ENCODE measurements around the gene ESRRB.

ESRRB gene

GRCh38 chr14:76395161-76395560 is 19.2 kb downstream of the ESRRB start:
- Histone ChIP-seq H3K27ac (no peak overlapping the region), H3K36me3 (no peaks in the 10 kb centered on the region)

GRCh38 chr14:76396714-76397187 is 20.8 kb downstream of the ESRRB start:
- no peak for DNase-seq
- H3K27me3 ChIP-seq (ENCODE audit: insufficient read depth, low read depth, severe bottlenecking) = no peaks in the 10 kb centered on the region

More at GRCh38 chr14:76395161-76395560, 19.2 kb downstream of the ESRRB start:
- no peak for TF ChIP-seq CTCF (IDR thresholded peaks at IDR 0.05; ENCODE audit: low read depth, low read length)
- H3K9me3 ChIP-seq (ENCODE audit: severe bottlenecking) = no peaks in the 10 kb centered on the region
- H3K27me3 ChIP-seq (ENCODE audit: insufficient read depth, low read depth, severe bottlenecking) = no peaks in the 10 kb centered on the region
- H3K4me3 ChIP-seq (ENCODE audit: low read depth, low read length) = no peak overlapping the region
- DNase-seq = no peak

GRCh38 chr14:76405627-76406026 is 29.7 kb downstream of the ESRRB start:
- Histone ChIP-seq H3K27me3 (ENCODE audit: insufficient read depth, low read depth, severe bottlenecking) (no peaks in the 10 kb centered on the region), H3K36me3 (no peaks in the 10 kb centered on the region), H3K9me3 (ENCODE audit: severe bottlenecking) (no peaks in the 10 kb centered on the region), H3K4me3 (ENCODE audit: low read depth, low read length) (no peak overlapping the region), H3K27ac (no peak overlapping the region)
- no peak for DNase-seq
- TF ChIP-seq CTCF (IDR thresholded peaks at IDR 0.05; ENCODE audit: low read depth, low read length) = no peak

More at GRCh38 chr14:76396714-76397187, 20.8 kb downstream of the ESRRB start:
- TF ChIP-seq CTCF (IDR thresholded peaks at IDR 0.05; ENCODE audit: low read depth, low read length) = no peak
- Histone ChIP-seq H3K36me3 (no peaks in the 10 kb centered on the region), H3K27ac (no peak overlapping the region), H3K4me3 (ENCODE audit: low read depth, low read length) (no peak overlapping the region), H3K9me3 (ENCODE audit: severe bottlenecking) (no peaks in the 10 kb centered on the region)

GRCh38 chr14:76407449-76408150 is 31.7 kb downstream of the ESRRB start:
- Histone ChIP-seq H3K4me3 (ENCODE audit: low read depth, low read length) (no peak overlapping the region), H3K36me3 (no peaks in the 10 kb centered on the region), H3K27me3 (ENCODE audit: insufficient read depth, low read depth, severe bottlenecking) (no peaks in the 10 kb centered on the region), H3K9me3 (ENCODE audit: severe bottlenecking) (no peaks in the 10 kb centered on the region), H3K27ac (no peak overlapping the region)
- DNase-seq = no peak
- no peak for TF ChIP-seq CTCF (IDR thresholded peaks at IDR 0.05; ENCODE audit: low read depth, low read length)

GRCh38 chr14:76408877-76409276 is 32.9 kb downstream of the ESRRB start:
- Histone ChIP-seq H3K36me3 (no peaks in the 10 kb centered on the region), H3K27ac (no peak overlapping the region), H3K4me3 (ENCODE audit: low read depth, low read length) (no peak overlapping the region), H3K9me3 (ENCODE audit: severe bottlenecking) (no peaks in the 10 kb centered on the region), H3K27me3 (ENCODE audit: insufficient read depth, low read depth, severe bottlenecking) (no peaks in the 10 kb centered on the region)
- DNase-seq = no peak
- no peak for TF ChIP-seq CTCF (IDR thresholded peaks at IDR 0.05; ENCODE audit: low read depth, low read length)

- Histone ChIP-seq H3K36me3 (no peaks in the 10 kb centered on the region), H3K27me3 (ENCODE audit: insufficient read depth, low read depth, severe bottlenecking) (no peaks in the 10 kb centered on the region), H3K27ac (no peak overlapping the region), H3K9me3 (ENCODE audit: severe bottlenecking) (no peaks in the 10 kb centered on the region), H3K4me3 (ENCODE audit: low read depth, low read length) (no peak overlapping the region)
- no peak for TF ChIP-seq CTCF (IDR thresholded peaks at IDR 0.05; ENCODE audit: low read depth, low read length)
- DNase-seq = no peak
Measured at GRCh38 chr14:76412501-76412900, 36.6 kb downstream of the ESRRB start.

Measured in WERI-Rb-1 (cell line).